ENCODE results near the gene OTUD7B. TPM values are rescaled to one million over a fixed set of nuclear protein-coding genes. Genes with fewer than 3 reads are reported as not detected.
A peak's percentile ranks its signal among the peaks of the same experiment; 100 is the strongest.
"Not testable (repeated sequence)": the region's sequence is repeated elsewhere in the genome, so short reads cannot be mapped to it uniquely, and the experiment has no call there.

Gene OTUD7B
- total RNA-seq, 2 donors from 2014 or later, result 20.9 to 38.3 TPM

DNA sequence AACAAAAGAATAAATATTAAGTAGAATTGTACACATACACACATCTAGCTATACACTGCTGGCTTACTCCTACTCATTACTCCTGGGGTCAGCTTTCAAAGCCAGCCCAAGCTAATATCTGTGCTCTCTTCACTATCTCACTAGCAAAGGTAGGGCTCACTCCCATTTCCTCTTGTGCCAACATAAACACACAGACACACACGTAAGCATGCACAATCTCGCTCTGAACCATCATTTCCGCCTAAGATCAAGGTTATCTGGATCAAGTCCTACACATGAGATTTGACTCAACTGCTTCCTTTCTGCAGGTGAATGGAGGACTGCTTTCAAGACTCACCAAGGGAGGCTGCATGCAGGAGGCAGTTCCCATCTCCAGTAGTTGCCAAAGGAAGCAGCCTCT, 45.1 kb downstream of the OTUD7B start:
- DNase-seq (ENCODE audit: low spot score), result no peak
- intact Hi-C loops (cut with DNase I), result loop anchor here in 1 of 2 donors (10.0 kb wide), 1 partner anchor 199 kb away; no protein-coding TSS in a partner anchor

DNA sequence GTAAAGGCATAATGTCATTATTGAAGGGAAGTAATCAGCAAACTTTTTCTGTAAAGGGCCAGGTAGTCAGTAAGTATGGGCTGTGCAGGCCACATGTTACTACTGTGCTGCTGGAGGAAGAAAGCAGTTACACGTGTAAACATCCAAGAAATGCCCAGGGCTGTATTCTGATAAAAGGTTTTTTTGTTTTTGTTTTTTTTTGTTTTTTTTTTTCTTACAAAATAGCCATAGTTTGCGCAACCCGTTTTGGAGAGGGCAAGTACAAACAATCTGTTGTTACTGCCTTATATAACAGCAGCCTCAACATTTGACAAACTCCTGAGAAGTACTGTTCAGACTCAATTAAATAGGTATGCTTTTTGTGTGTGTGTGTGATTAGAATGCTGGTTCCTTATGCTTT, 47.2 kb downstream of the OTUD7B start:
- intact Hi-C loops (cut with DNase I), result loop anchor here (5.0 to 10.0 kb wide), 3 partner anchors 201 to 224 kb away; no protein-coding TSS in a partner anchor
- DNase-seq (ENCODE audit: low spot score), result no peak

DNA sequence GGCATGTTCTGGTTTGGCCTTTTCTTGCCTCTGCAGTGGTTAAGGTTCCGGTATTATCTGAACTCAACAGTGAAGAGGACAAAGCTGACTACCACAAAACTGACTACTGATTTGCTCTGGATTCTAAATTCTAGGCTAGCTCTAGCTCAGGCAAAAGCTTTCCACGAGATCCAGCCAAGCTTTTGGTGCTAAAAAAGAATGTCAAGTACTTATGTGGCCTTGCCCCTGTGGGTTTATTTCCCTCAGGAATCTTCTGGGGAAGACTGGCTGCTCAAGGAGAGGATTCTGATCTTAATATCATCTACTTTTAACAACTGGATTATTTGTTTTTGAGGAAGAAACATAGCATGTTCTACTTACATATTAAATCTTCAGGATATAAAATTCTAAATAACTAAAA, 47.8 kb downstream of the OTUD7B start:
- intact Hi-C loops (cut with DNase I), result loop anchor here (5.0 to 10.0 kb wide), 3 partner anchors 202 to 225 kb away; no protein-coding TSS in a partner anchor

DNA sequence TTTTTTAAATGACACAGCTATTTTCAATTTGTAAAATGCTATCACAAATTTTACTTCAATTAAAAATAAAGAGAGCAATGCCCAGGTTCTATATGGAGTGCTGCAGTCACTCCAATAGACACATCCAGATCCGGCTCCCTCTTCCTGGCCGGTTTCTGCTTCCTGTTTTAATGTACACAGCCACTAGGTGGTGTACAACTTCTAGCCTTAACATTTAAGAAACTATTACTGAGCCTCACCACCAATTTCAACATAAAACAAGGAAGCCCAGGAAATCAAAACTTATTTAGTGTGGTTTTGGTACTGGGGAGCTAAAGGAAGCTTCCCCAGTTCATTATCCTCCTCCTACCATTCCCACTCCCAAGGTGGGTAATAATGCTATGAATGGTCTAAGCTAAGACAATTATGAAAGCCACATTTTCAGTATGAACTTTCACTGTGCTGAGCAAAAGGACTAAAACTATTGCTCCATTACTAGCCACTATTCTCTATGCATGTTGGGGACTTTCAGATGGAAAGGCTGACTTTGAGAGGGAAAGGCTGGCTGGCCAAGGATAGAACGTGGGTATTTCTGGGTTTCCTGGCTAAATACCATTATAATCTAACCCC, 48.4 kb downstream of the OTUD7B start:
- intact Hi-C loops (cut with DNase I), result loop anchor here (5.0 to 10.0 kb wide), 3 partner anchors 203 to 225 kb away; no protein-coding TSS in a partner anchor
- DNase-seq (ENCODE audit: low spot score), result no peak

More for the DNA sequence above, 47.8 kb downstream of the OTUD7B start:
- no peak for DNase-seq (ENCODE audit: low spot score)

DNA sequence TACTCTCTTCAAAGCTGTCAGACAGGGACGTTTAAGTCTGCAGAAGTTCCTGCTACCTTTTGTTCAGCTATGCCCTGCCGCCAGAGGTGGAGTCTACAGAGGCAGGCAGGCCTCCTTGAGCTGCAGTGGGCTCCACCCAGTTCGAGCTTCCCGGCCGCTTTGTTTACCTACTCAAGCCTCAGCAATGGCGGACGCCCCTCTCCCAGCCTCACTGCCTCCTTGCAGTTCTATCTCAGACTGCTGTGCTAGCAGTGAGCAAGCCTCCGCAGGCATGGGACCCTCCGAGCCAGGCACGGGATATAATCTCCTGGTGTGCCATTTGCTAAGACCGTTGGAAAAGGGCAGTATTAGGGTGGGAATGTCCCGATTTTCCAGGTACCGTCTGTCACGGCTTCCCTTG, 53.0 kb downstream of the OTUD7B start:
- DNase-seq (ENCODE audit: low spot score); intact Hi-C loops (cut with DNase I): not testable (repeated sequence)

DNA sequence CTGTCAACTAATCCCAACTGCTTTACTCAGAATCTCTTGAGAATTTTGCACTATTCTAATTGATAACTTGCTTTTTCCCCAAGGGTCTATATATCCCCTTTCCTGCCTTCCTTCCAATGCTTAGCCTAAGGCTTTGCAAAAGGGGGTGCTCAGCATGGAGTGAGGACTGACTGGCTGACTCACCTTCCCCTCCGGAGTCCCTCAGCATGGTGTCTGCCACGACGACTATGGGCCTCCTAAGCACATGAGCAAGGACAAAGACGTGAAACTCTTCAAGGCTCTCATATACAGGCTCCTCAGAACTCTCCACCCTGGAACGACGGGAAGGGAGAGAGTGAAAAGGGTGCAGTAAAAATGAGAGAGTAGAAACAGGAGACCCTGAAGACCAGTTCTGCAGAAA, 60.6 kb downstream of the OTUD7B start:
- no peak for DNase-seq (ENCODE audit: low spot score)
- intact Hi-C loops (cut with DNase I), result loop anchor here in 1 of 2 donors (5.0 kb wide), 1 partner anchor 297 kb away; no protein-coding TSS in a partner anchor

DNA sequence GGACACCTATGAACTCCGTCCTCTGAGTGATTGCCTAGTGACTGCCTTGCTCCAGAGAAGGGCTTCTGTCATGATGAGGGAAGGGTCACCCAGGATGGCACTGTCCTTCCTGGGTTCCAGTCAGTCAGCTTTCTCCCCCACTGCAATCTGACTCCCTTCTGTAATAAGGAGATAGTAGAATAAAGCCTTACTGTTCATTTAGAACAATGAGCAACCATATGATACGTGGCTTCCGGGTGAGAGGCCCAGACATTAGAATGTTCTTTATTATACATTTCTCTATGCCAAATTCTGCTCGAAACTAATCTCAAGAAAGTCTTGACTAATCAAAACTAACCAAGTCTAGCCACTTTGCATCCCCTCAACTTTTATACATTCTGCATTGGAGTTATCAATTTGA, 65.3 kb downstream of the OTUD7B start:
- intact Hi-C loops (cut with DNase I), result loop anchor here in 1 of 2 donors (5.0 kb wide), 1 partner anchor 302 kb away; no protein-coding TSS in a partner anchor

DNA sequence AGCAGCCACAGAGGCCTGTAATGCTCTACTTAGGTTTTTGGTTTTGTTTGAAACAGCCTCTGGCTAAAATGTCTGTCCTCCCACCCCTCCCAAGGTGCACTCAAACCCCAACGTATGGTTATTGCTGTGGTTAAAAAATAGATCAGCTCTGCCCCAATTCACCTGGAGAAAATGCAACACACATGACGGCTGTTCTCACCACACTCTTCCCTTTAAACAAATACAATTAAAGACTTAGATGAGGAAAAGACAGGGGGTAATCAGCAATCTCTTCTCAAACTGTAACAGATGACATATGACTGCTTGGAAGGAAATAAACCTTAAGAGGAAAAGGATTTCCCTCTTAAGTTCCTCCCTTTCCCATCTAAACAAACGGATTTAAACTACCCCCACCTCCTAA, 67.6 kb downstream of the OTUD7B start:
- DNase-seq (ENCODE audit: low spot score), result no peak
- intact Hi-C loops (cut with DNase I), result no loop called here

More for the DNA sequence above, 65.3 kb downstream of the OTUD7B start:
- DNase-seq (ENCODE audit: low spot score), result no peak

DNA sequence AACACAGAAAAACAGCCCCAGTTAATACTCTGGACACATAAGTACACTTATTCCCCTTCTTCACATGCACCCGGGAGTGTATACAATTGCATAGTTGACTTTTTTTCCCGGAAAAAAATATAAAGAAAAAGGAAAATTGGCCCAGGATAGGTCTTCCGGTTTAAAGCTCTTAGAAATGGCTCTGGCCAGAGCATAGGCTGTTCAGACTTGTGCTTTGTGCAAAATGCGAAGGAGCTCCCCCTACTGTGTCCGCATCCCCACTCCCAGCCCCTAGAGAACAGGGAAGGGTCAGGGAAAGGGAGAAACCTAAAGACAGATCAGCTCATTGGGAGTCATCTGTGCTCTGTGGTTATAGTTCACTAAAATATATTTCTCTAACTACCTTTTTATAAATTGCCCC, 68.3 kb downstream of the OTUD7B start:
- DNase-seq (ENCODE audit: low spot score), result no peak
- intact Hi-C loops (cut with DNase I), result no loop called here

DNA sequence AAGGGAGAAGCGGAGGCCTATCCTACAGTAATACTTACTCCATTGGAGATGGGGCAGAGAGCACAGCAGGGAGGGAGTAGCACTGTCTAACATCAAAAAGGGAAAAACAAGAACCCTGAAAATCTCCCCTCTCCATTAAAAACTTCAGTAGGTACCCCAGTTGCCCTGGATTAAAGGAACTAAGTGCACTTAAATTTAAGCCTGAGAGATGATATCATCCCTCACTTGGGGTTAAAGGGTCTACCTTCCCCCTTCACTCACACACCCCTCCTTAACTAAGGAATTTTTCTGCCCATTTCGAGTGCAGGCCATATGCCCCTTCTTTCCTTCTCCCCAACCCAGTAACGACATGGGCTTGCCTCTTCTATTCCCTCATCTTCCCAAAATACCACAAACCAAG, 70.1 kb downstream of the OTUD7B start:
- DNase-seq (ENCODE audit: low spot score), result no peak
- intact Hi-C loops (cut with DNase I), result no loop called here

DNA sequence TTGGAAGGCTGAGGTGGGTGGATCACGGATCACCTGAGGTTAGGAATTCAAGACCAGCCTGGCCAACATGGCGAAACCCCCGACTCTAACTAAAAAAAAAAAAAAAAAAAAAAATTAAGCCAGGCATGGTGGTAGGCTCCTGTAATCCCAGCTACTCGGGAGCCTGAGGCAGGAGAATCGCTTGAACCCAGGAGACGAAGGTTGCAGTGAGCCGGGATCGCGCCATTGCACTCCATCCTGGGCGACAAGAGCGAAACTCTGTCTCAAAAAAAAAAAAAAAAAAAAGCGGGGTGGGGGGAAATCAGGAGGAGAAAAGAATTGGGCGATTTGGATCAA, 71.9 kb downstream of the OTUD7B start:
- DNase-seq (ENCODE audit: low spot score); intact Hi-C loops (cut with DNase I): not testable (repeated sequence)

DNA sequence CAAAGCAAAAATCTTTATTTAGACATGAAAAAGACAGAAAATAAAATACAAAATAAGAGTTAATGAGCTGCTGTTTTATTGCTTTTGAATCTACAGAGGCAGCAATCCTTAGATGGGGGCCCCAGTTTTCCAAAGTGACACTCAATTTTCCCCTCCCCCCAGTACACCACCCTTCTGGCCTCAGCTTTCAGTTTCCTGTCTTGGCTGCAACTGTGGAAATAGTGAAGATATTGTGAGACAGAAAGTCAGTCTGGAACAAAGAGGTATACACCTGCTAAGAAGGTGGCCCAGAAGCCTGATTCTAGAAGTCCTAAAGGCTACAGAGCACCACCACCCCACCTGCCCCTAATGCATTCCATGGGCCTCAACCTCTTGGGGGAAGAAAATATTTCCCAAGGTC, 72.8 kb downstream of the OTUD7B start:
- no peak for DNase-seq (ENCODE audit: low spot score)
- intact Hi-C loops (cut with DNase I), result no loop called here

DNA sequence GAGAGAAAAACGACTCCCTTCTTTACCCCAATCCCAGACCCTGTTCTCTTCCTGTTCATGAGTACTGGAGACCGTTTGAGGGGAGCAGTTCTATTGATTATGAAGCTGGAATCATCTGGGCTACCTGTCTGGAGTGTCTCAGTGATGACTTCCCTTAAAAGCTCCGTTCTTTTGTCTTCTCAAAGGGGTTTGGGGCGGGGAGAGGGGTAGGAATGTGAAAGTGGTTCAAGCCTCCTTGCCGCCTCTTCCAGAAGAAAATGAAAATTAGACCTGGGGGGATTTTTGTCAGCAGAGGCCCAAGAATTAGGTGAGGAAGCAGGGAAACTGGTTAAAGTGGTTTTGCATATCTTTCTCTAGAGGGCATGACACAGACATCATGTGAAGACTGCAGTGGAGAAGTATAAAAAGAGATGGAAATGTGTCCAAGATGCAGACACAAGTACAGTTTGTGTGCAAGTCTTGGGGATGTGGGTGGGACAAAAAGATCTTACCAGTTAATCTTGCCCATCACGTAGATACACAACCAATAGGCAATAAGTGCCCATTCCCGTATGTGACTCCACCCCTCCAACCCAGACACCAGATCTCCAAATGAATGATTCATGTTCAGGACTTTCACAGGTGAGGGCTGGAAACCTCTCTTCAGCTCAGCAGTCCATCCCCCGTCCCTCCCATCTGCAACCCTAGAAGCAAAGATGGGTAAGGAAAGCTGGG, 73.4 kb downstream of the OTUD7B start:
- intact Hi-C loops (cut with DNase I), result no loop called here
- DNase-seq (ENCODE audit: low spot score), result no peak

DNA sequence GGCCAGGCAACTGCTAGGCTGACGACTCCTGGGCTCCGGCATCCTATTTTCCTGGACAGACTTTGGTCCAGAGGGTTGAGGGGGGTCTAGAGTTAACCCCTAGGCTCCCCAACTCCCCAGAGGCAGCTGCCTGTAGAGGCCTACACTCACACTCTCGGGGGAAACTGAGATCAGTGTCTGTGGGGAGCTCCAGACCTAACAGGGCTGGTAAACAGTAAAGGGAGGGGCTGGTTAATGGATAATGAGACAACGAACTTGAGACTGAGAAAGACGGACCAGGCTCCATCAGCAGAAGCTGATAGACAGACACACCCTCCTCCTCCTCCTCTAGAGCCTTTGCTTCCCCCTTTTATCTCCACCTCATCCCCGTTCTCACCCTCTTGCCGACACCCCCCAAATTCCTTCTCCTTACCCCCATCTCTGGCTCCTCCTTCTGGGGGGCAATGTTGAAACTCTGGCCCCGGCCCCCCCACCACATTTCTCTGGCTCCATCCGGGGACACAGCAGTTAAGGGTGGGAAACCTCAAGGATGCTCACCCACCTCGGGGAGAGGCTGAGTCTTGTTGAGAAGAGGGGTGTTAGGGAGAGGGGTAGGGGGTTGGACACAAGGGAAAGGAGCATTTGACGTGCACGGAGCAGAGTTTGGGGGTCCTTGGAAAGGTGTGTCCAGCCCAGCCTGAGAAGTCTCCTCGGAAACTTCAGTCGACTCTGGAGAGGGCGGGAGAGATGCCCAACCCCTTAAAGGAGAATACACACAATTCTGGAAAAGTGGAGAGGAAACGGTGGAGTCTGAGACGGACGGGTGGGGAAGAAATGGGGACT, 74.1 kb downstream of the OTUD7B start, which contains the start of gene MTMR11:
Gene MTMR11 (minus strand): TSS at position 710 of the 822 bp plus-strand sequence. CDS start 232 bp downstream, at position 478.
- intact Hi-C loops (cut with DNase I), result no loop called here
- peak; percentile 80 for DNase-seq (ENCODE audit: low spot score)

DNA sequence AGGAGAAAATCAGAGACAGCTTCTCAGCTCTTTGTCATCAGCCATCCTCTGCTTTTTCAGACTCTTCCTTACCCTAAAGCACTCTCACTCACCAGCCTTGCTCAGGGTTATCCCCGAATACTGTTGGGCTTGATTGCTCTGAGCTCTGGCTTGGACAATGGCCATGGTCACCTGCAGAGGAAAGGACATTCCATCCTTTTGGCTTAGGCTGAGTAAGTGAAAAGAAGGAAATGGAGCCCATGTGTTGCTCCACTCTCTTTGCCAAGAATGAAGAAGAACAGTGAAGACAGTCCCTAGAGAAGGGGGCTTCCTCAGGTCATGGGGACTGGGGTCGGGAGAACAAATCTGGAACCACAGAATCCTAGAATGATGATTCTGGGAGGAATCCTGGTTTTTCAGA, 76.2 kb downstream of the OTUD7B start:
- intact Hi-C loops (cut with DNase I), result no loop called here
- no peak for DNase-seq (ENCODE audit: low spot score)

DNA sequence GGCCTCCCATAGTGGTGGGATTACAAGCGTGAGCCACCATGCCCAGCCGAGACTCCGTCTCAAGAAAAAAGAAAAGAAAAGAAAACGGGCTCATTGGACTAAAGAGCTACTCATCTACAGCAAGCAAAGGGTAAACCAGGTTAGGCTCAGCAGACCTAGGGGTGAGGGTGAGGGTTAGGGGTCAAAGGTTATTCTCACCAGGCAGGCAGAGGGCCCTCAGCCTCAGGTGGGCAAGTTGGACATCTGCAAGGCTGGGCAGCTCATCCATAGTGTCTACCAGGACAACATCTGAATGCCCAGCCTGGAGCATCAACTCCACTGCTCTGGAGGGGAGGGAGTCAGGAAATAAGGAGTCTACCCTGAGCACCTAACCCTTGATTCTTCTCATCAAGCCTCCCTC, 77.3 kb downstream of the OTUD7B start:
- no peak for DNase-seq (ENCODE audit: low spot score)
- intact Hi-C loops (cut with DNase I), result no loop called here

DNA sequence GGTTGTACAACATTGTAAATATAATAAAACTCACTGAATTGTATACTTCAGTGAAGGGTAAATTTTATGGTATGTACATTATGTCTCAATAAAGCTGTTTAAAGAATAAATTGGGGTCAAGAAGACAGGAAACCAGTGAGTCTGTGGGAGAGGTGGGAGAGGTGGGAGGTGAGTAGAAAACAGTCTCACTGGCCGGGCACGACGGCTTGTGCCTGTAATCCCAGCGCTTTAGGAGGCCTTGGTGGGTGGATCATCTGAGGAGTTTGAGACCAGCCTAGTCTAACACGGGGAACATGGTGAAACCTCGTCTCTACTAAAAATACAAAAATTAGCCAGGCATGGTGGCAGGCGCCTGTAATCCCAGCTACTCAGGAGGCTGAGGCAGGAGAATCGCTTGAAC, 78.1 kb downstream of the OTUD7B start:
- intact Hi-C loops (cut with DNase I), result no loop called here
- no peak for DNase-seq (ENCODE audit: low spot score)

DNA sequence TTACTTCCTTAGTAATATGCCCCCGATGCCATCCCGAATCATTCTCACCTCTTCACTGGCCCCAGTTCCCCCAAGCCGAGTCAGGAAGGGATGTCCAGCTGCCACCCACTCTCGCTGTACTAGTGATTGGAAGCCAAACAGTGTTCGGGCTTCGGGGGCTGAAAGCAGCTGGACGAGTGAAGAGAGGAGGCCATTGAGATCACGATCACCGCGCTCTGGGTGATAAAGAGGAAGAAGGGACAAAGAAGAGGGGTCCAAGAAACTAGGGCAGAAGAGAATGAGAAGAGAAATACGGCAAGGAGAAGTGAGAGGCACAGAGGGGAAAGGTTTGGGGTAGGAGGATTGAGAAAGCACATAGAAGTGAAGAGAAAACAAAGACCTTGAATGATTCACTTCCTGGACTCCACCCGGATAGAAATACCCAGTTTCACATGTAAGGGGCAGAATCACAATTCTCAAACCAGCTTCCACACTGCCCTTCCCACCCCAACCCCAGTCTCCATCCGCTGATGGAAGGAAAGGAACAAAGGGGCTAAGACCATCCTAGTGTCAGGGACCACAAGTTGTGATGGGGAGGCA, 79.2 kb downstream of the OTUD7B start:
- intact Hi-C loops (cut with DNase I), result no loop called here
- DNase-seq (ENCODE audit: low spot score), result no peak

DNA sequence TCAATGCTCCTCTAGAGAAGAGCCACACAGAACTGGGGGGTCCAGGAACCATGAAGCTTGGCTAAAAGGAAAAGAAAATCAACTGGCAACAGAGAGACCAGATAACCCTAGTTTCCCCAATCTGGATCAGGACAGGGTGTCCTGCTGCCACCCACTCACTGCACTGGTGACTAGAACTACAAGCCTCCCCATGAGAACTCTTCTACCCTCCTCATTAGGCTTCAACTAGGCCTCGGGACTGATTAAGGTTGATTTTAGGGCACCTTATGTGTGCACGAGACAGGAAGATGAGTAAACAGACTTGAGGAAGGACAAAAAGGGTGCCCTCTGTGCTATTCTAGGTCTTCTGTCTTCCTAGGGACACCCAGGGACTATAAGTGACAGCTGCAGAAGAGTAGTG, 80.7 kb downstream of the OTUD7B start:
- intact Hi-C loops (cut with DNase I), result no loop called here

DNA sequence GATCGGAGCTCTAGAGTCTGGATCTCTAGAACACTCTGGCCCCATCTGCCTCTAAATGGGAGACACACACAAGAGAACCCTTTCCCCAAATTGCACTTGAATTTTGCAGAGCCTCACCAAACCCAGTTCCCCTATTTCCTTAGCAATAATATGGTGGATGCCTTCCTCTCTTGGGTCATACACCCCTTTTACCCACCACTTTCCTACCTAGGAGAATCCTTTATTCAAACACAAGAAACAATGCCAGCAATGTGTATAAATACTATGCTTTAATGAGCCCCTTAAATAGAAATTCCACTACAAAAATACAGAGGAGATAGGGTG, 82.2 kb downstream of the OTUD7B start:
- DNase-seq (ENCODE audit: low spot score), result no peak
- intact Hi-C loops (cut with DNase I), result no loop called here

More for the DNA sequence above, 80.7 kb downstream of the OTUD7B start:
- DNase-seq (ENCODE audit: low spot score), result no peak

All from posterior vena cava (tissue), 2 donors.